Uterus (tissue), 2 donors: ENCODE results near the gene H19.

Experiments
- CTCF ChIP-seq, 4 experiments: fragments of 200-600 bp in 2 of 4; fragments of 450-650 bp in 2 of 4; sonication (generic) in 2 of 4; IDR thresholded peaks; one replicate each; pipeline ENCODE4 v1.5.1; 2016 to 2019; ENCODE audit warnings: antibody characterized with exemption in 4 of 4, mild to moderate bottlenecking in 2 of 4, moderate library complexity in 1 of 4
- POLR2A ChIP-seq, 2 donors: fragments of 450-650 bp; IDR thresholded peaks; one replicate each; pipeline ENCODE4 v1.6.1; 2016; ENCODE audit warnings: antibody characterized with exemption in 2 of 2, mild to moderate bottlenecking in 1 of 2, moderate library complexity in 1 of 2

- TF ChIP-seq POLR2A (IDR thresholded peaks at IDR 0.05) (no peak), CTCF (IDR thresholded peaks at IDR 0.05) (no peak)
Measured at GRCh38 chr11:1947592-1948237, 49.9 kb downstream of the H19 start.
